Measurements from ENCODE around the gene HYAL3.

HYAL3 gene

GRCh38 chr3:50268703-50269451 lies 30.3 kb downstream of the HYAL3 start, which contains the start of gene SEMA3B:
Gene SEMA3B, plus strand, starts transcription at chr3:50269147. Its CDS starts 94 bp downstream, at chr3:50269241.
- no peak within 1 kb of the TSS for H3K4me3 ChIP-seq (ENCODE audit: insufficient read depth, low read length, poor library complexity, severe bottlenecking)
- no peaks in the 10 kb centered on the region for H4K20me1 ChIP-seq (ENCODE audit: low read depth, low read length)

GRCh38 chr3:50268276-50268675 lies 30.9 kb downstream of the HYAL3 start:
- H3K4me2 ChIP-seq (ENCODE audit: low read depth, low read length, poor library complexity, severe bottlenecking) = no peak overlapping the region

More at GRCh38 chr3:50268703-50269451, 30.3 kb downstream of the HYAL3 start, which contains the start of gene SEMA3B:
- H3K9me2 ChIP-seq (replicated peaks; ENCODE audit: insufficient read depth, low read length) = no peaks in the 10 kb centered on the region
- no peak within 1 kb of the TSS for H3K27ac ChIP-seq (ENCODE audit: low read depth, low read length)
- no peaks in the 10 kb centered on the region for H3K27me3 ChIP-seq (ENCODE audit: low read length)
- H3F3A ChIP-seq (ENCODE audit: insufficient read depth) = no peaks in the 10 kb centered on the region
- H3K9ac ChIP-seq (ENCODE audit: low read length) = no peak within 1 kb of the TSS
- no peak for TF ChIP-seq EZH2phosphoT487 (conservative IDR thresholded peaks at IDR 0.05; ENCODE audit: low read length)
- TF ChIP-seq CTCF (IDR thresholded peaks at IDR 0.05; ENCODE audit: insufficient read depth, low read length, poor library complexity, severe bottlenecking) = no peak
- H3K36me3 ChIP-seq (ENCODE audit: low read length) = no peaks in the 10 kb centered on the region
- H3K4me2 ChIP-seq (ENCODE audit: low read depth, low read length, poor library complexity, severe bottlenecking) = no peak within 1 kb of the TSS
- H3K79me2 ChIP-seq (ENCODE audit: insufficient read depth, low read length) = no peaks in the 10 kb centered on the region
- H3K9me3 ChIP-seq (ENCODE audit: insufficient read depth, low read length) = no peaks in the 10 kb centered on the region
- no peak within 1 kb of the TSS for H2AFZ ChIP-seq (ENCODE audit: low read depth, low read length, severe bottlenecking)

GRCh38 chr3:50267280-50267913 lies 31.8 kb downstream of the HYAL3 start:
- Histone ChIP-seq H3K79me2 (ENCODE audit: insufficient read depth, low read length) (no peaks in the 10 kb centered on the region), H3K27ac (ENCODE audit: low read depth, low read length) (no peak overlapping the region), H4K20me1 (ENCODE audit: low read depth, low read length) (no peaks in the 10 kb centered on the region), H3K36me3 (ENCODE audit: low read length) (no peaks in the 10 kb centered on the region), H3K9me2 (replicated peaks; ENCODE audit: insufficient read depth, low read length) (no peaks in the 10 kb centered on the region), H3K4me2 (ENCODE audit: low read depth, low read length, poor library complexity, severe bottlenecking) (no peak overlapping the region), H3K4me3 (ENCODE audit: insufficient read depth, low read length, poor library complexity, severe bottlenecking) (no peak overlapping the region), H3K27me3 (ENCODE audit: low read length) (no peaks in the 10 kb centered on the region), H3F3A (ENCODE audit: insufficient read depth) (no peaks in the 10 kb centered on the region), H3K9ac (ENCODE audit: low read length) (no peak overlapping the region), H2AFZ (ENCODE audit: low read depth, low read length, severe bottlenecking) (no peak overlapping the region), H3K9me3 (ENCODE audit: insufficient read depth, low read length) (no peaks in the 10 kb centered on the region)
- TF ChIP-seq EZH2phosphoT487 (conservative IDR thresholded peaks at IDR 0.05; ENCODE audit: low read length) = no peak
- no peak for TF ChIP-seq CTCF (IDR thresholded peaks at IDR 0.05; ENCODE audit: insufficient read depth, low read length, poor library complexity, severe bottlenecking)

More at GRCh38 chr3:50268276-50268675, 30.9 kb downstream of the HYAL3 start:
- no peaks in the 10 kb centered on the region for H3F3A ChIP-seq (ENCODE audit: insufficient read depth)
- H3K9me2 ChIP-seq (replicated peaks; ENCODE audit: insufficient read depth, low read length) = no peaks in the 10 kb centered on the region
- H2AFZ ChIP-seq (ENCODE audit: low read depth, low read length, severe bottlenecking) = no peak overlapping the region
- H3K9ac ChIP-seq (ENCODE audit: low read length) = no peak overlapping the region
- H3K9me3 ChIP-seq (ENCODE audit: insufficient read depth, low read length) = no peaks in the 10 kb centered on the region
- no peaks in the 10 kb centered on the region for H4K20me1 ChIP-seq (ENCODE audit: low read depth, low read length)
- H3K27me3 ChIP-seq (ENCODE audit: low read length) = no peaks in the 10 kb centered on the region
- no peaks in the 10 kb centered on the region for H3K36me3 ChIP-seq (ENCODE audit: low read length)
- no peak overlapping the region for H3K4me3 ChIP-seq (ENCODE audit: insufficient read depth, low read length, poor library complexity, severe bottlenecking)
- no peak overlapping the region for H3K27ac ChIP-seq (ENCODE audit: low read depth, low read length)
- TF ChIP-seq CTCF (IDR thresholded peaks at IDR 0.05; ENCODE audit: insufficient read depth, low read length, poor library complexity, severe bottlenecking) = no peak
- TF ChIP-seq EZH2phosphoT487 (conservative IDR thresholded peaks at IDR 0.05; ENCODE audit: low read length) = no peak
- no peaks in the 10 kb centered on the region for H3K79me2 ChIP-seq (ENCODE audit: insufficient read depth, low read length)
